Esophagus muscularis mucosa (tissue), 4 donors: ENCODE measurements around the gene RRP8. TPM values are rescaled to one million over a fixed set of nuclear protein-coding genes. Genes with fewer than 3 reads are reported as not detected.

Experiments used
- DNase-seq: peaks from one replicate; pipeline ENCODE4 v3.0.0-alpha.2; 2017; ENCODE audit errors: extremely low spot score
- H3K27ac ChIP-seq, 4 donors: fragments of 200-600 bp; sonication (generic); replicated peaks in 1 of 4; 1 replicate in 3 of 4; 2 replicates in 1 of 4; pipeline ENCODE4 v1.5.1; 2016 to 2019; ENCODE audit warnings: mild to moderate bottlenecking in 1 of 4
- H3K27me3 ChIP-seq, 4 donors: fragments of 200-600 bp; sonication (generic); one replicate each; pipeline versions ENCODE4 v1.5.1 to v1.6.0; 2016 to 2019
- H3K36me3 ChIP-seq, 4 donors: fragments of 200-600 bp; sonication (generic); one replicate each; pipeline ENCODE4 v1.5.1; 2016 to 2019
- H3K4me1 ChIP-seq, 4 donors: fragments of 200-600 bp; sonication (generic); one replicate each; pipeline ENCODE4 v1.5.1; 2016 to 2019
- H3K4me3 ChIP-seq, 4 donors: fragments of 200-600 bp; sonication (generic); 1 replicate in 2 of 4; 2 replicates in 2 of 4; pipeline ENCODE4 v1.5.1; 2016 to 2019; ENCODE audit warnings: mild to moderate bottlenecking in 4 of 4, moderate library complexity in 1 of 4
- H3K9me3 ChIP-seq, 4 donors: fragments of 200-600 bp; sonication (generic); 1 replicate in 3 of 4; 2 replicates in 1 of 4; pipeline ENCODE4 v1.5.1; 2016 to 2019
- EP300 ChIP-seq: sonication (generic); formaldehyde crosslinking; IDR thresholded peaks from one replicate; pipeline ENCODE4 v1.6.1; 2017; ENCODE audit warnings: antibody characterized with exemption
- POLR2A ChIP-seq: fragments of 450-650 bp; IDR thresholded peaks from one replicate; pipeline ENCODE4 v1.6.1; 2017; ENCODE audit warnings: antibody characterized with exemption, moderate library complexity, mild to moderate bottlenecking, low read depth
- POLR2AphosphoS5 ChIP-seq, 2 donors: sonication (generic); formaldehyde crosslinking; IDR thresholded peaks; one replicate each; pipeline ENCODE4 v1.6.1; 2017; ENCODE audit warnings: antibody characterized with exemption in 2 of 2
- WGBS: methylation state at CpG from one replicate; pipeline ENCODE4 v1.1.5; 2018; 5-methylcytosine and 5-hydroxymethylcytosine counted together
- intact Hi-C: fragments of 100-400 bp; cut with DNase I; formaldehyde crosslinking; loops from one replicate; pipeline ENCODE4 v1.15.1; 2023
- total RNA-seq, 4 donors: library from RNA; depleted of rRNA; stranded (reverse); fragments of >200 nt; gene quantifications; one replicate each; pipeline versions ENCODE4 v1.1.0 to v1.2.1, GENCODE V29; 2016
- TF ChIP-seq, protein P1 (sequence below), 3 experiments: fragments of 200-600 bp in 2 of 3; fragments of 450-650 bp in 1 of 3; sonication (generic) in 2 of 3; IDR thresholded peaks; one replicate each; pipeline ENCODE4 v1.5.1; 2017 to 2019; ENCODE audit warnings: antibody characterized with exemption in 3 of 3, mild to moderate bottlenecking in 2 of 3, moderate library complexity in 1 of 3

RRP8 gene
- total RNA-seq, 4 donors from 2014 or later: 12.4 to 34.0 (median 27.0) TPM

DNA sequence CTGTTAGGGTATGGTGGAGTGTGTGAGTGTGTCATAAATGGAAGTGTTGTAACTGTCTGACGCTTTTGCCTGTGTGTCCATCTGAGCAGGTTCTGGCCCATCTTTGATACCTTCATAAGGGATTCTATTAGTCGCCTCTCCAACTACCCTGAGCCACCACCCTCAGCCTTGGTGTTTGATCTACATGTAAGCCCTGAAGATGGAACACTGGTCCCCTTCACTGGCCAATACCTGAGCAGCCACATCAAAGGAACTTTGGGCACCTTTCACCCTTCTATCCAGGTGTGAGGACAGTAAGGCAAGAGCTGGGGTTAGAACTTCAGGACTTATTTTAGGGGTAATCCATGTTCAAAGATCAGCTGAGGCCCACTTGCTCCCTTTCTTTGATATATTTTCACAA lies 55.3 kb downstream of the RRP8 start:
- no peaks in the 10 kb centered on the region for H3K4me1 ChIP-seq
- H3K36me3 ChIP-seq: peaks cover 0 to 46% (median 30%) of the 10 kb centered on the region in 4 donors
- H3K9me3 ChIP-seq: no peaks in the 10 kb centered on the region
- H3K27me3 ChIP-seq: no peaks in the 10 kb centered on the region
- DNase-seq: no peak
- intact Hi-C loops: no loop called here
- no peak overlapping the region for H3K27ac ChIP-seq
- H3K4me3 ChIP-seq: no peak overlapping the region
- 100% methylated on average over 2 of the region's 2 CpGs for WGBS
- TF ChIP-seq POLR2A: no peak
- no peak for TF ChIP-seq EP300
- TF ChIP-seq, protein P1, sequence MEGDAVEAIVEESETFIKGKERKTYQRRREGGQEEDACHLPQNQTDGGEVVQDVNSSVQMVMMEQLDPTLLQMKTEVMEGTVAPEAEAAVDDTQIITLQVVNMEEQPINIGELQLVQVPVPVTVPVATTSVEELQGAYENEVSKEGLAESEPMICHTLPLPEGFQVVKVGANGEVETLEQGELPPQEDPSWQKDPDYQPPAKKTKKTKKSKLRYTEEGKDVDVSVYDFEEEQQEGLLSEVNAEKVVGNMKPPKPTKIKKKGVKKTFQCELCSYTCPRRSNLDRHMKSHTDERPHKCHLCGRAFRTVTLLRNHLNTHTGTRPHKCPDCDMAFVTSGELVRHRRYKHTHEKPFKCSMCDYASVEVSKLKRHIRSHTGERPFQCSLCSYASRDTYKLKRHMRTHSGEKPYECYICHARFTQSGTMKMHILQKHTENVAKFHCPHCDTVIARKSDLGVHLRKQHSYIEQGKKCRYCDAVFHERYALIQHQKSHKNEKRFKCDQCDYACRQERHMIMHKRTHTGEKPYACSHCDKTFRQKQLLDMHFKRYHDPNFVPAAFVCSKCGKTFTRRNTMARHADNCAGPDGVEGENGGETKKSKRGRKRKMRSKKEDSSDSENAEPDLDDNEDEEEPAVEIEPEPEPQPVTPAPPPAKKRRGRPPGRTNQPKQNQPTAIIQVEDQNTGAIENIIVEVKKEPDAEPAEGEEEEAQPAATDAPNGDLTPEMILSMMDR (IDR thresholded peaks at IDR 0.05): no peak
- no peak for TF ChIP-seq POLR2AphosphoS5 (IDR thresholded peaks at IDR 0.05)

DNA sequence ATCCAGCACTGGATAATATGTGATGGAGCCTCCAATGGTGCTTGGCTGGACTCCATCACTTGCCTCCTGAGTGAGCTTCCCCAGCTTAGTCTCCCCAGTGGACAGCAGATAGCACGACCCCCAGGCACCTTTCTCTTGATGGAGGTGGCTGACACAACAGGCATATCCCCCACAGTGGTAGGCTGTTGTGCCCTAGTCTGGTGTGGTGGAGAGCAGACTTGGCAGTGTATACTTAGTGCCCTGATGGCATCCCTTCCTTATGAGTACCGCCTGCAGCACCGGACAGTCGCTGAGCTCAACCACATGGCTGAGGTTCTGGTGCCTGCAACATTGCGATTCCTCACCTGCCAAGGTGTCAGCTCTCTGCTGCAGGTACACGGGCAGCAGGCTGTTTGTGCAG lies 56.2 kb downstream of the RRP8 start:
- Histone ChIP-seq H3K27me3 (no peaks in the 10 kb centered on the region), H3K27ac (no peak overlapping the region), H3K9me3 (no peaks in the 10 kb centered on the region), H3K4me1 (no peaks in the 10 kb centered on the region), H3K4me3 (no peak overlapping the region), H3K36me3 (peaks cover 0 to 46% (median 33%) of the 10 kb centered on the region in 4 donors)
- TF ChIP-seq POLR2A: no peak
- TF ChIP-seq, protein P1 (IDR thresholded peaks at IDR 0.05): no peak
- TF ChIP-seq POLR2AphosphoS5 (IDR thresholded peaks at IDR 0.05): no peak
- no peak for TF ChIP-seq EP300
- DNase-seq: no peak
- 93% methylated on average over 5 of the region's 6 CpGs for WGBS
- intact Hi-C loops: no loop called here

DNA sequence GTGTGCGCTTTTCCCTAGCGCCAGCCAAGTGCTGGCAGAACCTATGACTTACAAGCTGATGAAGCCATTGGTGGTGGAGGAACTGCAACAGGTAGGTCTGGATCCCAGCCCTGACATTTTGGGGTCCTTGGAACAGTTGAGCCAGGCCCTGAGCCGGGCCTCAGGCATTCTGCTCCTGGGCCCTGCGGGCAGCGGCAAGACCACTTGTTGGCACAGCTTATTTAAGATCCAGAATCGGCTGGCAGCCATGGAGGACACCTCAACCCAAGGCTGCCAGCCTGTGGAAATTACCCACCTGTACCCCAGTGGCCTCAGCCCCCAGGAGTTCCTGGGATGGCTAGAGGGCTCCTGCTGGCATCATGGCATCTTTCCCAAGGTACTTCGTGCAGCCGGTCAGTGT lies 56.7 kb downstream of the RRP8 start:
- DNase-seq: peak; percentile 66
- peaks cover 0 to 46% (median 33%) of the 10 kb centered on the region in 4 donors for H3K36me3 ChIP-seq
- no peak overlapping the region for H3K27ac ChIP-seq
- no peaks in the 10 kb centered on the region for H3K9me3 ChIP-seq
- no peak overlapping the region for H3K4me3 ChIP-seq
- 91% methylated on average over 5 of the region's 8 CpGs for WGBS
- intact Hi-C loops: no loop called here
- H3K4me1 ChIP-seq: no peaks in the 10 kb centered on the region
- H3K27me3 ChIP-seq: no peaks in the 10 kb centered on the region
- TF ChIP-seq POLR2A (no peak), EP300 (no peak), POLR2AphosphoS5 (IDR thresholded peaks at IDR 0.05) (no peak)
- TF ChIP-seq, protein P1 (IDR thresholded peaks at IDR 0.05): no peak

DNA sequence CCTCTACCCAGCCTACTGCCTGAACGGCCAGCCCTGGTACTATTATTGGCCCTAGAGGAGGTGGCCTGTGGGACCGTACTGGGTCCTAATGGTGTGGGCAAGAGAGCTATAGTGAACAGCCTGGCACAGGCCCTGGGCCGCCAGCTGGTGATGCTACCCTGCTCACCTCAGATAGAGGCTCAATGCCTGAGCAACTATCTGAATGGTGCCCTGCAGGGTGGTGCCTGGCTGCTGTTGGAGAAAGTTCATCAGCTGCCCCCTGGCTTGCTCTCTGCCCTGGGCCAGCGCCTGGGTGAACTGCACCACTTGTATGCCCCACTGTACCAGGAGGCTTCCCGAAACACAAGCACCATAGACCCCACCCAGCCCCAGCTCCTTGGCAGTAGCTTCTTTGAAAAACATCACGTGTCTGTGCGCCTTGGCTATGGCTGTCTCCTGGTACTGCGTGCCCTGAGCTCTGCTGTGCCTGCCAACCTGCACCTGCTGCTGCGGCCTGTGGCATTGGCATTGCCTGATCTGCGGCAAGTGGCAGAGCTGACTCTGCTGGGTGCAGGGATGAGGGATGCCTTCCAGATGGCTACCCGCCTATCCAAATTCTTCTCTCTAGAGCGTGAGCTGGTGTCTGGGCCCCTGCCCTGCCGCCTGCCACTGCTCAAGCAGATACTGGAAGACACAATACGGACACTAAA lies 57.4 kb downstream of the RRP8 start:
- intact Hi-C loops: no loop called here
- TF ChIP-seq POLR2AphosphoS5 (IDR thresholded peaks at IDR 0.05) (no peak), POLR2A (no peak), EP300 (no peak)
- TF ChIP-seq, protein P1 (IDR thresholded peaks at IDR 0.05): no peak
- Histone ChIP-seq H3K27me3 (no peaks in the 10 kb centered on the region), H3K9me3 (no peaks in the 10 kb centered on the region), H3K36me3 (peaks cover 0 to 46% (median 33%) of the 10 kb centered on the region in 4 donors), H3K27ac (no peak overlapping the region), H3K4me3 (no peak overlapping the region), H3K4me1 (no peaks in the 10 kb centered on the region)
- DNase-seq: peak; percentile 60
- 98% methylated on average over 8 of the region's 14 CpGs for WGBS

Other genes starting within 250 kb of the RRP8 start
- gene SMPD1, start 213.1 kb downstream of the RRP8 start, total RNA-seq: 10 to 100 TPM; 28.2 to 37.9 (median 30.8) TPM
- 100 to 1,000 TPM in 2 of 4 donors, 10 to 100 TPM in 2; 63.1 to 166 (median 109) TPM for gene APBB1, start 184.5 kb downstream of the RRP8 start, total RNA-seq
- 1 to 10 TPM in 1 of 4 donors, under 1 TPM in 3; 0.50 to 1.2 (median 0.69) TPM for gene HPX, start 162.6 kb downstream of the RRP8 start, total RNA-seq
- gene TRIM3, start 129.7 kb downstream of the RRP8 start, total RNA-seq: 10 to 100 TPM; 26.6 to 47.6 (median 35.3) TPM
- 10 to 100 TPM; 43.9 to 51.2 (median 48.6) TPM for gene ARFIP2, start 122.3 kb downstream of the RRP8 start, total RNA-seq
- 10 to 100 TPM; 41.1 to 45.1 (median 42.7) TPM for gene TIMM10B, start 122.1 kb downstream of the RRP8 start, total RNA-seq
- gene DNHD1, start 106.3 kb downstream of the RRP8 start, total RNA-seq: 10 to 100 TPM in 1 of 4 donors, 1 to 10 TPM in 3; 6.1 to 14.5 (median 7.0) TPM
- 100 to 1,000 TPM; 481 to 652 (median 606) TPM for gene ILK, start 158 bp upstream of the RRP8 start, total RNA-seq
- gene TAF10, start 8.6 kb upstream of the RRP8 start, total RNA-seq: 10 to 100 TPM; 24.2 to 51.1 (median 43.4) TPM
- gene TPP1, start 15.8 kb upstream of the RRP8 start, total RNA-seq: 10 to 100 TPM; 44.4 to 71.5 (median 54.9) TPM
- 10 to 100 TPM; 27.0 to 60.9 (median 34.0) TPM for gene DCHS1, start 52.2 kb upstream of the RRP8 start, total RNA-seq
- gene MRPL17, start 79.7 kb upstream of the RRP8 start, total RNA-seq: 10 to 100 TPM; 13.3 to 22.9 (median 19.4) TPM
- not detected for gene OR2AG2, start 168.4 kb upstream of the RRP8 start, total RNA-seq
- gene OR2AG1, start 179.4 kb upstream of the RRP8 start, total RNA-seq: not detected
- gene OR6A2, start 196.1 kb upstream of the RRP8 start, total RNA-seq: under 1 TPM in 1 of 4 donors, not detected in 3; 0.06 TPM
- not detected for gene OR10A5, start 242.1 kb upstream of the RRP8 start, total RNA-seq